GM12878 (cell line): ENCODE data around the gene FURIN. TPM values are rescaled to one million over a fixed set of nuclear protein-coding genes. Genes with fewer than 3 reads are reported as not detected.
A peak's percentile ranks its signal among the peaks of the same experiment; 100 is the strongest.

Source experiments
- ASH2L ChIP-seq: fragments of 300-600, 200-600 bp; sonication (generic); IDR thresholded peaks from 2 replicates; pipeline ENCODE4 v1.6.1; 2017; ENCODE audit warnings: low read depth, mild to moderate bottlenecking, borderline replicate concordance
- BCL11A ChIP-seq: IDR thresholded peaks from 2 replicates; pipeline ENCODE4 v1.6.1; 2011; ENCODE audit warnings: low read depth, low read length
- BRCA1 ChIP-seq: IDR thresholded peaks from 2 replicates; pipeline ENCODE4 v1.6.1; 2011; ENCODE audit warnings: low read depth, low read length, improper control_type of control experiment
- CHD2 ChIP-seq: IDR thresholded peaks from 2 replicates; pipeline ENCODE4 v1.6.1; 2011; ENCODE audit warnings: low read depth, low read length, improper control_type of control experiment, borderline replicate concordance
- CHD4 ChIP-seq: fragments of 200-600 bp; sonication (generic); IDR thresholded peaks from 2 replicates; pipeline ENCODE4 v1.6.1; 2016; ENCODE audit warnings: mild to moderate bottlenecking
- ELK1 ChIP-seq: IDR thresholded peaks from 2 replicates; pipeline ENCODE4 v1.6.1; 2012; ENCODE audit warnings: low read depth, low read length, improper control_type of control experiment
- GABPA ChIP-seq: IDR thresholded peaks from 2 replicates; pipeline ENCODE4 v1.6.1; 2014; ENCODE audit warnings: antibody characterized with exemption, low read depth, mild to moderate bottlenecking, inconsistent platforms
- HDAC6 ChIP-seq: fragments of 200-600 bp; sonication (generic); IDR thresholded peaks from one replicate; pipeline ENCODE4 v1.8.0; 2017; ENCODE audit warnings: antibody characterized with exemption; ENCODE audit not compliant: unreplicated experiment
- LARP7 ChIP-seq: fragments of 450-650 bp; IDR thresholded peaks from 2 replicates; pipeline ENCODE4 v1.6.1; 2017; ENCODE audit warnings: mild to moderate bottlenecking
- MAX ChIP-seq: IDR thresholded peaks from 2 replicates; pipeline ENCODE4 v1.6.1; 2012; ENCODE audit warnings: low read depth, low read length, improper control_type of control experiment
- MEF2A ChIP-seq: IDR thresholded peaks from 2 replicates; pipeline ENCODE4 v1.6.1; 2011; ENCODE audit warnings: low read depth, mild to moderate bottlenecking, low read length, moderate library complexity; ENCODE audit not compliant: insufficient read depth
- MTA3 ChIP-seq: IDR thresholded peaks from 2 replicates; pipeline ENCODE4 v1.6.1; 2012; ENCODE audit warnings: low read length, inconsistent platforms, borderline replicate concordance
- MXI1 ChIP-seq: fragments of 150-350 bp; IDR thresholded peaks from 2 replicates; pipeline ENCODE4 v1.6.1; 2011; ENCODE audit warnings: low read depth, mild to moderate bottlenecking, inconsistent platforms, low read length, improper control_type of control experiment
- NFXL1 ChIP-seq: fragments of 450-650 bp; IDR thresholded peaks from 2 replicates; pipeline ENCODE4 v1.6.1; 2017; ENCODE audit warnings: antibody characterized with exemption, mild to moderate bottlenecking, borderline replicate concordance
- NR2F1 ChIP-seq: fragments of 450-650 bp; conservative IDR thresholded peaks from 2 replicates; pipeline ENCODE4 v1.6.1; 2017; ENCODE audit warnings: mild to moderate bottlenecking
- POLR2A ChIP-seq: IDR thresholded peaks from 2 replicates; pipeline ENCODE4 v1.6.1; 2011; ENCODE audit warnings: low read depth, mild to moderate bottlenecking, low read length
- POLR2AphosphoS5 ChIP-seq: IDR thresholded peaks from 2 replicates; pipeline ENCODE4 v1.6.1; 2011; ENCODE audit warnings: mild to moderate bottlenecking, low read length, inconsistent platforms
- POU2F2 ChIP-seq: IDR thresholded peaks from 3 replicates; pipeline ENCODE4 v1.6.1; 2011; ENCODE audit warnings: low read depth, mild to moderate bottlenecking, low read length, borderline replicate concordance
- RCOR1 ChIP-seq: conservative IDR thresholded peaks from 2 replicates; pipeline ENCODE4 v1.6.1; 2012; ENCODE audit warnings: low read depth, low read length, improper control_type of control experiment
- RFX5 ChIP-seq: IDR thresholded peaks from 2 replicates; pipeline ENCODE4 v1.6.1; 2011; ENCODE audit warnings: low read depth, low read length, improper control_type of control experiment
- SIN3A ChIP-seq: IDR thresholded peaks from 2 replicates; pipeline ENCODE4 v1.6.1; 2012; ENCODE audit warnings: low read depth, low read length, improper control_type of control experiment
- SRF ChIP-seq, 2 experiments: IDR thresholded peaks; 2 replicates each; pipeline ENCODE4 v1.6.1; 2011; ENCODE audit warnings: low read depth in 2 of 2, low read length in 2 of 2, mild to moderate bottlenecking in 1 of 2, moderate library complexity in 1 of 2
- TAF1 ChIP-seq: IDR thresholded peaks from 2 replicates; pipeline ENCODE4 v1.6.1; 2011; ENCODE audit warnings: mild to moderate bottlenecking, low read depth, low read length, borderline replicate concordance
- ZNF687 ChIP-seq: fragments of 450-650 bp; IDR thresholded peaks from 2 replicates; pipeline ENCODE4 v1.6.1; 2017; ENCODE audit warnings: mild to moderate bottlenecking, moderate library complexity
- polyA plus RNA-seq, 11 experiments: library from polyadenylated mRNA; depleted of rRNA in 4 of 11; unstranded in 6 of 11; stranded (reverse) in 5 of 11; fragments of >200 nt; fragmentation: Nextera tagmentation in 4 of 11; fragmentation: Illumina TruSeq in 1 of 11; extraction: Ambion mirVana in 4 of 11; extraction: Trizol in 1 of 11; gene quantifications; 1 replicate in 1 of 11; 2 replicates in 10 of 11; pipeline versions ENCODE4 v1.2.1 to v1.2.3, GENCODE V29; 2011 to 2016; ENCODE audit warnings: inconsistent platforms in 2 of 11, missing spikeins in 2 of 11, low read depth in 1 of 11
- total RNA-seq, 4 experiments: library from RNA; depleted of rRNA in 3 of 4; stranded (reverse); fragments of >200 nt in 3 of 4; fragmentation: Illumina TruSeq in 1 of 4; extraction: Trizol in 1 of 4; gene quantifications; 2 replicates each; pipeline versions ENCODE4 v1.2.1 to v1.2.3, GENCODE V29; 2013 to 2021
- TF ChIP-seq, protein P1 (sequence below): IDR thresholded peaks from 2 replicates; pipeline ENCODE4 v1.6.1; 2011; ENCODE audit warnings: borderline replicate concordance, low read depth, mild to moderate bottlenecking, moderate library complexity, mixed read lengths, low read length; ENCODE audit not compliant: insufficient read depth; ENCODE audit errors: extremely low read length
- TF ChIP-seq, protein P2 (sequence below): fragments of 150-350 bp; IDR thresholded peaks from 2 replicates; pipeline ENCODE4 v1.6.1; 2014; ENCODE audit warnings: mild to moderate bottlenecking, low read depth, low read length

FURIN gene
- total and polyA plus RNA-seq, 10 of the 15 experiments (the other 5 are each of a cell fraction or from before 2014, with no cell fraction given): 0.47 to 39.9 (median 8.0) TPM

DNA sequence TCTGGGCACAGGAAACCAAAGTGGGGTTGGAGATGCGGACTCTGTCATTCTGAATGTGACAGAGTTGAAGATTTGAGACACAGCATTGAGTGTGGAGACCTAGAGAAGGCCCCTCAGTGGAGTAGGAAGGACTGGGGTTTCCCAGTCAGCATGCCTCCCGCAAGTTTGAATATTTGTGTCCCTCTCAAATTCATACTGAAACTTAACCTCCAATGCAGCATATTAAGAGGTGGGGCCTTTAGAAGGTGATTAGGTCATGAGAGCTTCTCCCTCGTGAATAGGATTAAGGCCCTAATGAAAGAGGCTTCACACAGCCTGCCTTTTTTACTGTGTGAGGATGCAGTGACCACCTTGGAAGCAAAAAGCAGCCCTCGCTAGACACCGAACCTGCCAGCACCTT lies 56.0 kb downstream of the FURIN start (continued):
- TF ChIP-seq BRCA1 (no peak), CHD4 (no peak), ASH2L (no peak), MTA3 (no peak), MXI1 (no peak), HDAC6 (no peak), NR2F1 (peak; percentile 93), BCL11A (no peak; the same call in 1 of the 2 replicates), RCOR1 (no peak), LARP7 (no peak), GABPA (no peak), SRF (IDR thresholded peaks at IDR 0.05; ENCODE audit: low read depth in 2 of 2, low read length in 2 of 2) (no peak), CHD2 (no peak), SIN3A (no peak), MAX (no peak), POLR2AphosphoS5 (no peak), ZNF687 (peak; percentile 57; the same call in 1 of the 2 replicates), ELK1 (no peak), RFX5 (no peak), TAF1 (no peak), NFXL1 (no peak), POLR2A (peak; percentile 30; the same call in 1 of the 2 replicates), MEF2A (0 out of 2 replicates have a peak, but pooled peaks have one; percentile 25), POU2F2 (peak; percentile 77; the same call in 2 of the 3 replicates)
- TF ChIP-seq, protein P1, sequence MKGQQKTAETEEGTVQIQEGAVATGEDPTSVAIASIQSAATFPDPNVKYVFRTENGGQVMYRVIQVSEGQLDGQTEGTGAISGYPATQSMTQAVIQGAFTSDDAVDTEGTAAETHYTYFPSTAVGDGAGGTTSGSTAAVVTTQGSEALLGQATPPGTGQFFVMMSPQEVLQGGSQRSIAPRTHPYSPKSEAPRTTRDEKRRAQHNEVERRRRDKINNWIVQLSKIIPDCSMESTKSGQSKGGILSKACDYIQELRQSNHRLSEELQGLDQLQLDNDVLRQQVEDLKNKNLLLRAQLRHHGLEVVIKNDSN: no peak
- TF ChIP-seq, protein P2, sequence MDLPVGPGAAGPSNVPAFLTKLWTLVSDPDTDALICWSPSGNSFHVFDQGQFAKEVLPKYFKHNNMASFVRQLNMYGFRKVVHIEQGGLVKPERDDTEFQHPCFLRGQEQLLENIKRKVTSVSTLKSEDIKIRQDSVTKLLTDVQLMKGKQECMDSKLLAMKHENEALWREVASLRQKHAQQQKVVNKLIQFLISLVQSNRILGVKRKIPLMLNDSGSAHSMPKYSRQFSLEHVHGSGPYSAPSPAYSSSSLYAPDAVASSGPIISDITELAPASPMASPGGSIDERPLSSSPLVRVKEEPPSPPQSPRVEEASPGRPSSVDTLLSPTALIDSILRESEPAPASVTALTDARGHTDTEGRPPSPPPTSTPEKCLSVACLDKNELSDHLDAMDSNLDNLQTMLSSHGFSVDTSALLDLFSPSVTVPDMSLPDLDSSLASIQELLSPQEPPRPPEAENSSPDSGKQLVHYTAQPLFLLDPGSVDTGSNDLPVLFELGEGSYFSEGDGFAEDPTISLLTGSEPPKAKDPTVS: no peak
